KOPT-K1 (cell line): ENCODE measurements around the gene NUDT17.

ENCODE experiments used
- H3K27ac ChIP-seq: fragments of 200-600 bp; sonication (generic); 2 replicates; pipeline ENCODE4 v1.5.1; 2016; ENCODE audit warnings: antibody characterized with exemption, mild to moderate bottlenecking, low read depth, low read length; ENCODE audit not compliant: poor library complexity, severe bottlenecking
- H3K36me3 ChIP-seq: fragments of 200-600 bp; sonication (generic); 2 replicates; pipeline ENCODE4 v1.5.1; 2017; ENCODE audit warnings: antibody characterized with exemption, mild to moderate bottlenecking, low read length, moderate library complexity; ENCODE audit not compliant: insufficient read depth
- H3K9me3 ChIP-seq: fragments of 200-600 bp; sonication (generic); 2 replicates; pipeline ENCODE4 v1.5.1; 2017; ENCODE audit warnings: antibody characterized with exemption, low read length, mild to moderate bottlenecking; ENCODE audit not compliant: insufficient read depth, poor library complexity, severe bottlenecking

The NUDT17 gene

DNA sequence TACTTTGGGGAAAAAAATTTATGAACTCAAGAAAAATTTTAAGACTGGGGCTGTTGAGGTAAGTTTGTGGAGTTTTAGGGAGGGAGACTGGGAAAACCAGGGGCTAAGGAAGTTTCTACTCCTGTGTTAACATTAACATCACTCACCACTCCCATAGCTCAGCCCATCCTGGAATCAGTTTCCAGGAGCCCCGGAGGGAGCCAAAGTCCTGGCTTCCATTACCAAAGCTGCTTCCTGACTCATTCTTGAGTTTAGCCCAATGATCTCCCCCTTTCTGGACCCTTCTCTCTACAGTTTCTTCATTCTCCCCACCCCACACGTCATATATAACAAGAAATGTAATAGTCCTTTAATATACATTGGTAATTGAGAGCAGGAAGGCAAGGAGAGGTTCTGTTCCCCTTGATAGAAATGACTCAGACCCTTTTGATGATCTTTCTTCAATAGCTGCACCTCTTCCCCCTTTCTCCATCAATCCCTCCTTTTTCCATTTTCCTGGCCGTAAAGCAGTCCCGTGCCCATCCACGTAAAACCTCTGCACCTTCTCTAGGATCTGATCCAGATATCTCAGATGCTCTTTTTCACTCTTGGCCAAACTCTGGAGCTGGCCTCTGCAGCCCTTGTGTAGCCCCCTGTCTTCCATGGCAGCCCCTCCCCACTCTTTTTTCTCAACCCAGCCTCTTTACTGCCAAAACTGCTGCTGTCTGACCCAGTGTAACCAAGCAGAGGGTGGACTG, 18.0 kb downstream of the NUDT17 start:
- Histone ChIP-seq H3K9me3 (no peaks in the 10 kb centered on the region), H3K36me3 (no peaks in the 10 kb centered on the region), H3K27ac (no peak overlapping the region)

GRCh38 chr1:145868232-145868631, 22.8 kb downstream of the NUDT17 start:
- H3K27ac ChIP-seq, result no peak overlapping the region
- H3K9me3 ChIP-seq, result no peaks in the 10 kb centered on the region
- no peaks in the 10 kb centered on the region for H3K36me3 ChIP-seq

DNA sequence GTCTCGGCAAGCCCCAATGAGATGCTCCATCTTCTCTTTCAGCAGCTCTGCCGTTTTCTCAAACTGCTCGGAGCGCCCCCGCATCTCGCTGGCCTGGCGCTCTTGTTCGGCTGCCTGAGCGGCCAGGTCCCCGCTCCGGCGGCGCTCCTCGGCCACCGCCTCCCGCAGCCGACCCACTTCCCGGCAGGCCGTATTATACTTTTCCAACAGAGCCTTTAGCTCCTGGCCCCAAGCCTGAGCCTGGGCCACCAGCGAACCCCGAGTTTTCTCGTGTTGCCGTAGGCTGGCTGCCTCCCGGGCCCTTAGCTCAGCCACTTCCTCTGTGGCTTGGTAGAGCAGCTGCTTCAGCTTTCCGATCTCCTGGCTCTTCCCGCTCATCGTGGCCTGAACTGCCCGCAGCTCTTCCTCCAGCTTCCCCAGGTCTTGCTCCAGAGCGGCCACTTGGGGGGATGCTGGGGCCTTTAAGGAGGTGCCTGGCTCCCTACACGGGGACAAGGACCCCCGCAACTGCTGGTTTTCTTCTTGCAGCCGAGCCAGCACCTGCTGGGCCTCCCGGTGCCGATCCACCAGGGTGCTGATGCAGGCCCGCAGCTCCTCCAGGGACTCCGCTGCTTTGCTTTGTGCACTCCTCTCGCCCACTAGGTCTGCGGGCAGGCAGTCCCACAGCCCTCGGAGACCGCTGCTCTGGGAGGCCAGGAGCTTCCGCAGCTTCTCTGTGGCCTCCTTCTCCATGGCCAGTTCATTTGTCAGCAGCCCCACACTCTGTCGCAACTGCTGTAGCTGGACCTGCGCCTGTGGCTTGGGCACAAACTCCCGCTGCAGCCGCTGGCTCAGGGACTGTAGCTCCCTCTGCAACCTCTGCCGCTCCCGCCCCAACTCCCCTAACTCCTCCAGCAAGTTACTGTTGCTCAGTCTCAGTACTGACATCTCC, 26.8 kb downstream of the NUDT17 start:
- Histone ChIP-seq H3K36me3 (no peaks in the 10 kb centered on the region), H3K9me3 (no peaks in the 10 kb centered on the region), H3K27ac (no peak overlapping the region)

GRCh38 chr1:145874646-145875045, 29.2 kb downstream of the NUDT17 start:
- Histone ChIP-seq H3K9me3 (no peaks in the 10 kb centered on the region), H3K27ac (no peak overlapping the region)

DNA sequence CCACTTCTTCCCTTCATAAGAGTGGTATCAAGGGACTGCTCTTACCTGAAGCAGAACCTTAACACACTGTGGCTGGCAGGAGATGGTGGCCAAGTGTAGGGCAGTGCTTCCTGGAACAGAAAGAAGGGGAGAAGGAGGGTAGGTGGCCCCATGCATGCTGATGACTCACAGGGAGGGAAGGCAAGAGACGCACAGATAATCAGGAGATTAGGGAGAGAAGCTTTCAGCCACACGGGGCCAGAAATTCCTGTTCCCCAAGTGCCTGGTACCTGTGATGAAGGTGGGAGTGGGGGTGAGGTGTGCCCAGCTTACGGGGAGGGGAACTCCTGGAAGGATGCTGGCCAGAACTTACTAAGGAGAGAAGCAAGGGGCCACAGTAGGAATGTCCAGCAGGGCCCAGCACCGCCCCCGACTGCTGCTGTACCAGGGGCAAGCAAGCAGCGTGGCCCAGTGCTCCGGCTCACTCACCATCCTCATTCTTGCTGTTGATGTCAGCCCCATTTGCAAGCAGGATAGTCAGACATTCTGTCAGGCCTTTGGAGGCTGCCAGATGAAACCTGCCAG, 32.6 kb downstream of the NUDT17 start:
- no peaks in the 10 kb centered on the region for H3K9me3 ChIP-seq
- H3K27ac ChIP-seq, result no peak overlapping the region
- no peaks in the 10 kb centered on the region for H3K36me3 ChIP-seq

More at GRCh38 chr1:145874646-145875045, 29.2 kb downstream of the NUDT17 start:
- H3K36me3 ChIP-seq, result no peaks in the 10 kb centered on the region

DNA sequence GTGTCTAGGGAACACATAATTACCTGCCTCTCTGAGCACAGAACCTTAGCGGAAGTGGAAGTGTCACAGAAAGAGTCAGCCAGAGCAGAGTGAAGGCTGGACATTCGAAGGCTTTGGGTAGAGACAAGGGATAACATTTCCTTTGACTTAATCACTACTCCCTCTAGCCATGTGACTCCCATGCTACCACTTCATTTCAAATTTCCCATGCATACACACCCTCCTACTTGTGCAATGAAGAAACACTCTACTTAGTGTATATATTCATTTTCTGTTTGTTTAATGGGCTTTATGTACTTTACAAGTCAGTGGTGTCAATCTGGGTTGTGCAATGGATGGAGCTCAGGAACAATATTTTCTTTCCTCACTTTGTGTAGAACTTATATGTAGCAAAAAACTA, 33.3 kb downstream of the NUDT17 start:
- H3K36me3 ChIP-seq, result no peaks in the 10 kb centered on the region
- H3K9me3 ChIP-seq, result no peaks in the 10 kb centered on the region
- H3K27ac ChIP-seq, result no peak overlapping the region

DNA sequence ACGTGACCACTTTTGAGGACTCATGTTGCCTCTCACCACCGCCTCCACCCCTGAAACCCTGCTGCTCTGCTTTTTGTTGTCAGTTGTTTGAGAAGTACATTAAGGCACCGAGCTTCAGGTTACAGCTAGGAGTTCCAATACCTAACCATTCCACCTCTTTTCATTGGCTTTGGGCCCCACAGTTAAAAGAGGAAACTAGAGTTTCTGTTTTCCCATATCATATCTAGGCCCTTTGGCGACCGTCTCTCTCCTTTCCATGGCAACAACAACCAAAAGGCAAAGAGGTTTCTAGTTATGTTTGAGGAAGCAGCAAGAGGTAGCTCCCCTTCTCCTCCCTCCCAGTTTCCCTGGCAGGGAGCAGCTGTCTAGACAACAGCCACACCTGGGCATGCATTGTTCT, 34.3 kb downstream of the NUDT17 start:
- Histone ChIP-seq H3K27ac (no peak overlapping the region), H3K36me3 (no peaks in the 10 kb centered on the region), H3K9me3 (no peaks in the 10 kb centered on the region)

DNA sequence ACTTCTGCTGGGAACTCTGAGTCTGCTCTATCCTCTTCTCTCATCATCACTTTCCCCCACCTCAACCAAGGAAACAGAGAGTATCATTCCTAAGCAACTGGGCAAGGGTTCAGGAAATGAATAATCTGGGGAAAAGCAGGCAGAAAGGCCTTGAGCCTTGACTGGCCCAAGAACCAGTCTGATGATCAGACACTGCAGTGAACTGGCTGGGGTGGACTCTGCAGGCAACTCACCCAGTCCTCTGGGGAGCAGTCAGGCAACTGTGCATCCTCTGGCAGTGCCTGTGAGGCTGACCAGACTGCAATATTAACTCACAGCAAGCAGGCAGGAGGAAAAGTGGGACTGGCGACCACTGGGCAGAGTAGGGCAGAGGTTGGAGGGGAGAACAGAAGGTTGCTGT, 39.2 kb downstream of the NUDT17 start:
- Histone ChIP-seq H3K36me3 (no peaks in the 10 kb centered on the region), H3K9me3 (no peaks in the 10 kb centered on the region), H3K27ac (no peak overlapping the region)

- Histone ChIP-seq H3K27ac (no peak within 1 kb of the TSS), H3K9me3 (no peaks in the 10 kb centered on the region), H3K36me3 (no peaks in the 10 kb centered on the region)
Observed at GRCh38 chr1:145885738-145886287, 40.4 kb downstream of the NUDT17 start, which contains the start of gene ANKRD35. Gene ANKRD35, minus strand, starts transcription at chr1:145885866. Its CDS starts 108 bp downstream, at chr1:145885758.

DNA sequence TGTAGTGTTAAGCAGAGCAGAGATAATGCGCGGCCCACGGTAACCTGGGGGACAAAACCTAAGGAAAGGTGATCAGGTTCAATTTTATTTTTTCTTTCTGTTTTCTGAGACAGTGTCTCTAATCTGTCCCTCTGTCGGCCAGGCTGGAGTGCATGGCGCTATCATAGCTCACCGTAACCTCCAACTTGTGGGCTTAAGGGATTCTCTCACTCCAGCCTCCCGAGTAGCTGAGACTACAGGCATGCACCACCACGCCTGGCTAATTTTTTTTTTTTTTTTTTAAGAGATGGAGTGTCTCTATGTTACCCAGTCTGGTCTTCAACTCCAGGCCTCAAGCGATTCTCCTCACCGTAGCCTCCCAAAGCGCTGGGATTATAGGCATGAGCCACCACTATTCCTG, 41.0 kb downstream of the NUDT17 start:
- no peaks in the 10 kb centered on the region for H3K36me3 ChIP-seq
- H3K9me3 ChIP-seq, result no peaks in the 10 kb centered on the region
- no peak overlapping the region for H3K27ac ChIP-seq

DNA sequence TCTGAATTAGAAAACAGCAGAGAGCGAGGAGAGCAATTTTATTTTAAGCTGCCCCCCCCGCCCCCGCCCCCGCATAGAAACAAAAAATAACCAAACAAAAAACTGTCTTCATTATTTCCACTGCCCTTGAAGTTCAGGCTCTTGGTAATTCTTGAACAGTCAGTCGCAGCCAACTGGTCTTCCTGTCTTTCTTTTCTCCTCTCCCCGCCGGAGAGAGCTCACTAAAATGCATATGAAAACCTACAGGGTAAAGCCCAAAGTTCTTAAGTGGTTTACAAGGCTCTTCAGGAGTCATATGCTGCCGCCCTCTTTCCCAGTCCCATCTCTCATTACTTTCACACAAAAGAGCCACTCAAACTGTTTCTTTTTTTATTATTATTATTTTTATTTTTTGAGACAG, 41.4 kb downstream of the NUDT17 start:
- H3K9me3 ChIP-seq, result no peaks in the 10 kb centered on the region
- no peak overlapping the region for H3K27ac ChIP-seq
- no peaks in the 10 kb centered on the region for H3K36me3 ChIP-seq

DNA sequence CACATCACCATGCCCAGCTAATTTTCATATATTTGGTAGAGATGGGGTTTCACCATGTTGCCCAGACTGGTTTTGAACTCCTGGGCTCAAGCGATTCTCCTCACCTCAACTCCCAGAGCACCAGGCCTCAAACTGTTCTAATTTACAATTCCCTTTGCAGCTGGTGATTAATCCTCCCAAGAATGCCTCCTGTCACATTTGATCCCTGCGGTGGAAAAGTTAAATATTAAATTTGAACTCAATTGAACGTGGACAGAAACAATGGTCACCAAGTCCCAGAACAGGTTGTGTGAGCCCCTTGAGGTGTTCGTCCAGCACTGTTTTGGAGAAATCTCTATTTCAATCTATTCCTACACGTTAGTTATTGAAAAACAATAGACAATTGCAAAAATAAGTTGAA, 42.2 kb downstream of the NUDT17 start:
- H3K9me3 ChIP-seq, result no peaks in the 10 kb centered on the region
- no peak overlapping the region for H3K27ac ChIP-seq
- no peaks in the 10 kb centered on the region for H3K36me3 ChIP-seq

- H3K9me3 ChIP-seq, result no peaks in the 10 kb centered on the region
- no peaks in the 10 kb centered on the region for H3K36me3 ChIP-seq
- H3K27ac ChIP-seq, result no peak overlapping the region
Observed at GRCh38 chr1:145889722-145890121, 44.3 kb downstream of the NUDT17 start.

- Histone ChIP-seq H3K27ac (no peak overlapping the region), H3K9me3 (no peaks in the 10 kb centered on the region), H3K36me3 (no peaks in the 10 kb centered on the region)
Observed at GRCh38 chr1:145891143-145891542, 45.7 kb downstream of the NUDT17 start.
